T1000 (cell line): ENCODE measurements around the gene LHFPL2.

Source experiments
- DNase-seq: peaks from one replicate; lab custom pipeline; 2025; ENCODE audit warnings: mixed read lengths; lab: John Stamatoyannopoulos, UW

LHFPL2 gene

GRCh38 chr5:78618303-78618702, 30.3 kb downstream of the LHFPL2 start:
- no peak for DNase-seq

DNA sequence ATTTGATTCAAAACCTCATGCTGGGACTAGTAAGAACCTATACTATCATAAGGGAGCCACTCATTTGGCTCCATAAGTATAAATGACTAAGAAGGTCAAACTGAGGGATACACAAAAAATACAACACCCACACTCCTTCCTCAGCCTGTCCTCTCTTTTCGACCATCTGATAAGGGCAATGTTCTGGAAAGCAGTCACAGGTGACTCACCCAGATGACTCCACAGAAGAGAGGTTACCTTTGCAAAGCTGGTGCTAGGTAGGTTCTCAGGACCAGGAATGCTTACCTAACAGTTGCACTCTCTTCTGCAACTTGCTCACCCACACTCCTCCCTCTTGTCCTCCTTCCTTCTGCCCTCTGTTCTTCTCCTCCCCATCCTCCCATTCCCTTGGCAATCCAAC, 32.9 kb downstream of the LHFPL2 start:
- no peak for DNase-seq

DNA sequence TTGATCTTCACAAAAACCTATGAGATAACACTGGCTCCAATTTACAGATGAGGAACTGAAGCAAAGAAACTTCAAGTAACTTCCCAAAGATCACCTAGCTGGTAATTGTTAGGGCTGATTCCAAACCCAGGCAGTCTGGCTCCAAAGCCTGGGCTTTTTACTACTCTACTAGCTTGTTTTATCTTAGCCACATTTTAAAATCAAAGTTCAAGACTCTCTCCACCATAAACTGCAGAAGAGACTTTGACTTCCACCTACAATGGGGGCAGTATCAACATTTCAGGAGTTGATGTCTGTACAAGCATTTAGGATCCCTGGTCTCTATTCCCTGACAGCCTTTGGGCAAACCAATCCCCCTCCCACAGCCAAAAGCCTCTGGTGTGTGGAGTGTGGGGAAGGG, 33.8 kb downstream of the LHFPL2 start:
- DNase-seq: no peak

GRCh38 chr5:78613756-78614155, 34.8 kb downstream of the LHFPL2 start:
- no peak for DNase-seq

- DNase-seq: no peak
These were observed 35.4 kb downstream of the LHFPL2 start for GRCh38 chr5:78613151-78613533.

- no peak for DNase-seq
These were observed 36.1 kb downstream of the LHFPL2 start for GRCh38 chr5:78612227-78613150.

GRCh38 chr5:78611126-78611605, 37.4 kb downstream of the LHFPL2 start:
- no peak for DNase-seq

DNA sequence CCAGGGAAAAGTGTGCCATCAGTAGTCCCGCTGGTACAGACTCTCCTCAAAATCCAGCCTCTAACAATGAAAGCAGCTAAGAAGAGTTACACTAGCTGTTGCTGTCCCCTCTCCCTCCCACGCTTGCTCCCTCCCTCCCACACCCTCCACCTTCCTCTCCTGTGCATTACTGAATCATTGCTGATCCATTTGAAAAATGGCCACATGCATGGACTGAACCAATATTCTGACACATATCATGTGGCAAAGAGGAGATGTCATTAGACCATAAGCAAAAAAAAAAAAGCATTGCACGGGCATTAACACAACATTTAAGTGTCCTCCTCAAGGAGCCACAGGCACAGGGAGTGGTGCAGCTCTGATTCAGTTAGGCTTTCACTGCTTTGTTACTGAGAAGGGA, 37.9 kb downstream of the LHFPL2 start:
- no peak for DNase-seq

- peak; percentile 21 for DNase-seq
These were observed 38.4 kb downstream of the LHFPL2 start for GRCh38 chr5:78610163-78610583.

GRCh38 chr5:78607864-78608263, 40.7 kb downstream of the LHFPL2 start:
- DNase-seq: no peak

DNA sequence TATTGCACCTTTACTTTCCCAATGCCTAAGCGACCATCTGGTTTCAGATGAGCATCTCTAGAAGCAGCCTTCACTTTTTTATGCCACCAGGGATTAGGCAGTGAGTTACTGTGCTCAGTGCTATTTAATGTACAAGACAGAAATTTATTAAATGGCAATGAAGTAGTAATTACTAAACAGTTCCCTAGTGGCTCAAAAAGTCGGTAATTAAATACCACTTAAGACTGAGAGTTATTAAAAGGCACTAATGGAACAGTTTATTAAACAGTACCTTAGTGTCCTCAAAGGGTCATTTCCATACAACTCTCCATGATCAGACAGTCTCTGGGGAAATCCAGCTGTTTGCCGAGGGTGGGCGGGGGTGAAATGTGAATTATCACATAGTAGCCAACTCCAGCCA, 42.3 kb downstream of the LHFPL2 start:
- no peak for DNase-seq

GRCh38 chr5:78605611-78606010, 43.0 kb downstream of the LHFPL2 start:
- DNase-seq: no peak

DNA sequence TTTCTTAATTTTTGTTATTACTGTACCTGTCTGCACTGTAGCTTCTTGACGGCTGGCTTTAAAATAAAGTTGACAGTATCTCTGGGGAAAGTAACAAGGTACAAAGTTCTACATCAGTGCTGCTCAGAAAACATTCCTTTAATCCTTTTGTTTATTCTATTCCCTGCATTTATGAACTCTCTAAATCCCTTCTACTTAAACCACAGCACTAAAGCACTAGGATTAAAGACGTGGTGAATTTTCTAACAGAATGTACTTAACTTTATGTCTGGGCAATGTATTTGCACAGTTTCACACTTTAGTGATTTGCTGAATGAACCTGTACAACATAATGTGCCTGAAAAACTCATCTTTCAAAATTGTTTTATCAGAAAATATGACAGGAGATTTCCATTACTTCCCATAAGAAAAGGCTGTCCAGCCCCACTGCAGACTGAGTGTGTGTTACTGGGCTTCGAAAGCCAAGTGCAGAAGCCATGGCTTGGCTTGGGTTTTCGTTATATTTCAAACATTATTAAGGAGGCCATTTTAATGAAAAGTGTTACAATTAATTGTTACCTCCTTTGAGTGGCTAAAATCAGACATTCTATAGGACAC, 43.8 kb downstream of the LHFPL2 start:
- no peak for DNase-seq

DNA sequence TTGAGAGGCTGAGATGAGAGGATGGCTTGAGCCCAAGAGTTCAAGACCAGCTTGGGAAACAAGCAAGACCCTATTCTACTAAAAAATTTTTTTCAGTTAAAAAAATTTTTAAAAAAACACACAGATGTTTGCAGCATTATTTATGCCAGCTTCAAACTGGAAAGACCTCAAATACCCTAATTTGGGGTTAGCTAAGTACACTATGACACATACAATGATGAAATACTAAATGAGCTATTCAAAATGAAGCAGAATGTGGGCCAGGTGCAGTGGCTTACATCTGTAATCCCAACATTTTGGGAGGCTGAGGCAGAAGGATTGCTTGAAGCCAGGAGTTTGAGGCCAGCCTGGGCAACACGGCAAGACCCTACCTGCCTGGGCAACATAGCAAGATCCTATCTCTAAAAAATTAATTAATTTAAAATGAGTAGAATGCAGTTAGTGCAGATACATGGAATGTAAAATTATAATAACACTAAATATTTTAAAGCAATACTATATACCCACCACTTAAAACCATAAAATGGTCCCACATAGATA, 44.9 kb downstream of the LHFPL2 start:
- DNase-seq: no peak

GRCh38 chr5:78602400-78602799, 46.2 kb downstream of the LHFPL2 start:
- no peak for DNase-seq

DNA sequence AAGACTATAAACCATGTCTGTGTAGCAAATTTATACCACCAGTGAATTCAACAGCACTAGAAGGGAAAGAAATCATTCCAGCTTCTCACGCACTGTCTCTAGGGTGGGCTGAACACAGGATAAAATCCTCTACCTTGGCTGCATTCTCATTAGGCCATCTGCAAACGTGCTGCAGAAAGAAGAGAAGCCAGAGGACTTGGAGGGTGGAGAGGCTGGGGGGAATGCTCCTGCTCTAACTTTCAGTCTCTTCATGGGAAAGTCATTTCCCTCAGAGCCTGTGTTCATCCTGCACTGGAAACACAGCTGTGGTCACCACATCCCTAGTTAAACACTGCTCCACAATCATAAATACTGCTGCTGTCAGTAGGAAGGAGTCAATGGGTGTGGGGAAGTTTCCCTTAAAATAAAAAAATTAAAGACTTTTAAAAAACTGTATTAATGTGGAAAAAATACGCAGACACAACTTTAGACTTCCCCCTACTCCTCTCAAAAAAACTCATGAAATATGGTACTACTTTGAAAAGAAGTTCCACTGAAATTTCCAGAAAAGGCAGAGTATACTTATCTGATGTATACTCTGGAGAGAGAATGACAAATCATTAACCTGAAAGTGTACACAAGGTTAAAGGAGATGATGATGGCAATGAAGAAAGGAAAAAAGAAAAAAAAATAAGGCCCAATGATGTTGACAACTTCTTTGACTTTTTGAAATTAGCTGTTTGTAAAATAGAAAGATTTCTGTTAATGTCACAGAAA, 46.8 kb downstream of the LHFPL2 start:
- no peak for DNase-seq

DNA sequence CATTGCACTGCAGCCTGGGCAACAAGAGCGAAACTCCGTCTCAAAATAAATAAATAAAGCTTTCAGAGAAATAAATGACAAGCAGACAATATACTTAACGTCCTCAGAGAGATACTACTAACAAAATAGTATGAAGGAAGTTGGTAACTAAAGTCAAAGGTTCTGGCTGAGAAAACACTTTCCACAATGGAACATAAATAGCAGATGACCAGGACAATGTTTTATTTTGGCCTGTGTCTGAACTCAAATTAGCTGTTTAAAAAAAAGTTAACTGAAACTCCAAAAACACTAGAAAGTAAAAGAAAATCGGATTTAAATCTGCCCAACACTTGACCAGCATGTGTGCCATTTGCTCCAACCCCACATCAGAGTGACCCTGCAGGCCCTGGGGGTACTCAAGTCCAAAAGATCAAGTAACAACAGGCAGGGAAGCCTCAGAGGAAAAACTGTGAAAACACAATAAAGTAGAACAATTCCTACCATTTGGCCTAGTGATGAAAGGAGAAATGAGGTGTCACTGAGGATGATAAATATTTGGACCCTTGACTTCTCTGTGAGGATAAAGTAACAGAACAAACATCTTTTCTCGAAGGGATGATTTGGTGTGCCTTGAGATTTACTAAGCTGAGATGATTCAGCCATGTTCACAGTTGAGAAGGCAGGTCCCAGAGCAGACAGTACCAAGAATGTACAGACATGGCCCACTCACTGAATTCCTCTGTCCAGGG, 47.7 kb downstream of the LHFPL2 start:
- DNase-seq: no peak

DNA sequence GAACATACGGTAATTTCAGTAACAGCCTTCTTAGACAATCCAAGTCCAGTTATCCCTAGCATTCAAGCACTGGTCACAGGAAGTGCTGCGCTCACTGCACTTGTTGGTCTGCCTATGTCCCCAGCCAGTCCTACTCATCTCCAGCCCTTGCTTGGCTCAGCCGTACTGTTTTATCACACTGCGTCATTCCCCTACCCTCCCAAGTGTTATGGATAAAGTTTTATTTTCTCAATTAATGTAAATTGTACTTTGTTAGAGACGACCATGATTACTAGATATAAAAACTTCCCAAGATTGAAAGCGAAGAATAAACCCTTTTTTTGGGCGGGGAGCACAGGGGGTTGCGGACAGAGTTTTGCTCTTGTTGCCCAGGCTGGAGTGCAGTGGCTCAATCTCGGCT, 49.6 kb downstream of the LHFPL2 start:
- no peak for DNase-seq

DNA sequence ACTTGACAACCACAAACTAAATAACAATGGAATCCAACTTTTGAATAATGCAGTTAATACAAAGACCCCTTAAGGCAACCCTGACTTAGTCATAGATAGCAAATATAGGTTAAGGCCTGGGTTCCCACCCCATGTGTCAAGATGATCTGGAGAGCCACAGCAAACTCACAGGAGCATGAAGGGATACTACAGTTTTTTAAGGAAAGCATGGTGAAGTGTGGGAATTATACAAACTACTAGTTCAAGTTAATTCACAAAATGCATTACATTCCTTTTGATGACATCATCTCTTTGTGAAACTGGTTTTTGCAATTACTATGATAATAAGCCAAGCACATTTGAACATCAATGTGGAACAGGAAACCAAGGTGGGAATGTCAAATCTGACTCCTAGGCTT, 50.6 kb downstream of the LHFPL2 start:
- DNase-seq: no peak

GRCh38 chr5:78597068-78597973, 51.3 kb downstream of the LHFPL2 start:
- no peak for DNase-seq
